RKO (cell line): ENCODE results near the gene PABPN1.
"Not testable (repeated sequence)": the region's sequence is repeated elsewhere in the genome, so short reads cannot be mapped to it uniquely, and the experiment has no call there.

ENCODE experiments used
- DNase-seq: peaks from one replicate; pipeline ENCODE4 v3.0.0-alpha.2; 2016; ENCODE audit warnings: low spot score

Gene PABPN1

DNA sequence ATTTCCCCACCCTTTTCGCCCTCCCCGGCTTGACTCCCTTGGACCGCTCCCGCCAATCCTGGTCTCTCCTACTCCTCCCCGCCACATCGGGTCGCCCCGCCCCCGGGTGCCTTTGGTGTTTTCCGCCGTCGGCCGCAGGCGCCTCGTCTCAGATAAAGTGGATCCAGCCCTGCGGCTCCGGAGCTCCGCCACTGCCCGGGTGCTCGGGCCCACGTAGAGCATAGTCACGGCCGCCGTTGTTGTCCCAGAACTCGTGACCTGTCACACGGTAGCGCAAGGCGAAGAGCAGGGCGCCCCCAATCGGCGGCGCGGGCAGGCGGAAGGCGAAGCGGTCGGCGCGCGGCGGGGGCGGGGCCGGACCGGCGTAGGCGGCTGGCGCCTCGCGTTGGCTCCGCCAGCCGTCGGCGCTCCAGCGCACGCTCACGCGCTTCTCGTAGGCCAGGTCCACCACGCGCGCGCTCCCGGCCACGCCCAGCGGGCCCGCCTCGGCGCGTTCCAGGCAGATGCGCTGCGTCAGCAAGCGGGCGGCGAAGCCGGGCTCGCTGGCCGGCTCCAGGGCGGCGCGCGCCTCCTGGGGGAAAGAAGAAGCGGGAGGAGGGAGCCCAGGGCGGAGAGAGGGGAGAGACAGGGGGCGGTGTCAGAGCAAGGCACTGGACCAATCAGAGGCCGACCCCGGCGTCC is 19.8 kb upstream of the PABPN1 start:
- peak; percentile 97 for DNase-seq

DNA sequence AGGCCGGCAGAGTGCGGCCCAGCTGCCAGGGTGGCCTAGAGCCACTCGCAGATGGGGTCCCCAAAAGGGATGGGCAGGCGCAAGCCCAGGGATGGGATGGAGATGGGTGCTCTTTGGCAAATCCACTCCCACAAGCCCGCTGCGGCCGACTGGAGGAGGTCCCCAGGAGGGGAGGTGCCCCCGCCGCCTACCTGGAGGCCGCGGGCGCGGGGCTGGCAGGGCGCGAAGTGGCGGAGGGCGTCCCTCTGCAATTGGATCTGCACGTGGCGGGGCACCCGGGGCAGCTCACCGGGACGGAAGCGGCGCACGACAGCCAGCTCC is 19.3 kb upstream of the PABPN1 start:
- no peak for DNase-seq

DNA sequence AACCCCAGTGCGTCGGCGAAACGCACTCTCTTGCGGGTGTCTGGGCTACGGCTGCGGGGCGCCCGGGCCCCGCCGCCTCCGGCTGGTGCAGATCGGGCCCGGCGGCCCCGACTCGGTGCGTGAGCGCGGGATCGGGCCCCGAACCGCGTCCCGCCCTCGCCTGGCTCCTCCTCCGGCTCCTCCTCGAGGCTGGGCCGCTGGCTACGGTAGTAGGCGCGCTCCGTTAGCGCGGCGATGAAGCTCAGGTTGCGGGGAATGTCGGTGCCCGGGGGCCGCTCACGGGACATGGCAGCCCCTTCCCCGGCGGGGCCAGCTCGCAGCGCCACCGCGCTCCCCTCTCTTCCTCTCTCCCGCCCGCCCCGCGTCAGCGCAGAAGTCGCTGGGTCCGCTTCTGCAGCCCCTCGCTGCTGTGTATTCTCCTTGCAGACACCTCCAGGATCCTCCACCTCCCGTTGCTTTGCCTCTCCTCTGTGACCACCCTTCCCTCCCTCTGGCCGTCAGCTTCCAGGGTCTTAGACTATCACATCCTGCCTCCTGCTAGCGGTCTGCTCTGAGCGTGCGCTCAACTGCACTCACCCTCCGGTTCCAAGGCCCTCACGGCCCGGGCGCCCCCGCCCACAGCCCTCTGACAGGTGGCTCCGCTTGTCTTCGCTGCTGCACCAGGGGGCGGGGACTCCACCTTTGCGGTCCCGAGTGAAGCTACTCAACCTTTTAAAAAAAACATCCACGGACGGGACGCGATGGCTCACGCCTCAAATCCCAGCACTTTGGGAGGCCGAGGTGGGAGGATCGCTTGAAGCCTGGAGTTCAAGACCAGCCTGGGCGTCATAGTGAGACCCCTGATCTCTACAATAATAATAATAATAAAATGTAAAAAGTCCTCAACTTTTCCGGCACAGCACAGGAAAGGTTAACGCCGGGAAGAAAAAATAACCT is 18.7 kb upstream of the PABPN1 start, which contains the start of gene PPP1R3E:
TSS of gene PPP1R3E (minus strand) at position 570 of the 936 bp plus-strand sequence. CDS start at position 287, 283 bp downstream.
- DNase-seq, result peak; percentile 71

DNA sequence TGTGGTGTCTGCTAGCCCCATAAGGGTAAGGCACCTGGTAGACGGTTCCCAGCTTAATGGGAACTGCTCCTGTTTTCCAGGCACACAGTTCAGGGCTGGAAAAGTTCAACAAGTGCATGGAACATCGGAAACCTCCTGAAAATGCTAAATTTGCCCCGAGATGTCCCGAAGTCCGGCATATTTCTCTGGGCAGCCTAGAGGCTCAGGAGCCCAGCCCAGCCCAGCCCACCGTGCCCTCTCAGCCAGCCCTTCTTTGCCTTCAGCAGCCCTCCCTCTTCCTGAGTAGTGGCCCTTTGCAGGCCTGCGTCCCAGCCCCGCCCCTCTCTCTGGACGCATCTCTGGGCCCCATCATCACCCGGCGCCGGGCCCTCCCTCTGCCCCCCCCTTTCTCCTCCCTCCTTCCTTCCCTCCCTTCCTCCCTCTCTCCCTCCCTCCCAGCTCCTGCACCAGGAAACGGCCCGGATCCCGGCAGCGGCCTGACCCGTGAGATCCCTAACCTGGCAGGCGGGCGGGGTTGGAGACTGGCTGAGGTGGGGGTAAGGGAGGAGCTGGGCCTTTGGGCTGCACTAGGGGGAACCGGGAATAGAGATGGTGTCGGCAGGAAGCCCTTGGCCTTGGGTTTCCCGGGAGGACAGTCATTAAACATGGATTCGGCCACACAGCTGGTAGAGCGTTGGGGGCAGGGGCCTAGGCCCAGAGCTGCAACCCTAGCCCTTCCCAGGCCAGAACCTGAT is 14.7 kb upstream of the PABPN1 start, which contains the start of gene BCL2L2:
TSS of gene BCL2L2 (plus strand) at position 422 of the 734 bp plus-strand sequence. CDS start 935 bp downstream, outside the sequence.
- peak; percentile 89 for DNase-seq

DNA sequence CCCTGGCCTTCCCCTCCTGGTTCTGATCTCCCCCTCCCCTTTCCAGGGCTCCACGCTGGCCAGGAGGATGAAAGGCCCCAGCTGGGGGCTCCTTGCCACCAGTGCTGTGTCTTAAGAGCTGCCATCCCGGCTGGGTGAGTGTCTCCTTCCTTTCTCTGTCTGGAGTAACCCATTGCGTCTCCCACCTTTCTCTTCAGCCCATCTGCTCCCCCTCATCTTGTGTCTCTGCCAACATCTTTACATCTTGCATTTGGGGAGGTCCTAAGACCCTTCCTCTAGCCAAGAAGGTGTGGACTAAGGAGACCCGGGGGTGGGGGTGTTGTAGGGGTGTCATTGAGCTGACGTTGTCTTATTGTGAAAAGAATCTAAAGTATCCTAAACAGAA is 14.1 kb upstream of the PABPN1 start:
- no peak for DNase-seq

DNA sequence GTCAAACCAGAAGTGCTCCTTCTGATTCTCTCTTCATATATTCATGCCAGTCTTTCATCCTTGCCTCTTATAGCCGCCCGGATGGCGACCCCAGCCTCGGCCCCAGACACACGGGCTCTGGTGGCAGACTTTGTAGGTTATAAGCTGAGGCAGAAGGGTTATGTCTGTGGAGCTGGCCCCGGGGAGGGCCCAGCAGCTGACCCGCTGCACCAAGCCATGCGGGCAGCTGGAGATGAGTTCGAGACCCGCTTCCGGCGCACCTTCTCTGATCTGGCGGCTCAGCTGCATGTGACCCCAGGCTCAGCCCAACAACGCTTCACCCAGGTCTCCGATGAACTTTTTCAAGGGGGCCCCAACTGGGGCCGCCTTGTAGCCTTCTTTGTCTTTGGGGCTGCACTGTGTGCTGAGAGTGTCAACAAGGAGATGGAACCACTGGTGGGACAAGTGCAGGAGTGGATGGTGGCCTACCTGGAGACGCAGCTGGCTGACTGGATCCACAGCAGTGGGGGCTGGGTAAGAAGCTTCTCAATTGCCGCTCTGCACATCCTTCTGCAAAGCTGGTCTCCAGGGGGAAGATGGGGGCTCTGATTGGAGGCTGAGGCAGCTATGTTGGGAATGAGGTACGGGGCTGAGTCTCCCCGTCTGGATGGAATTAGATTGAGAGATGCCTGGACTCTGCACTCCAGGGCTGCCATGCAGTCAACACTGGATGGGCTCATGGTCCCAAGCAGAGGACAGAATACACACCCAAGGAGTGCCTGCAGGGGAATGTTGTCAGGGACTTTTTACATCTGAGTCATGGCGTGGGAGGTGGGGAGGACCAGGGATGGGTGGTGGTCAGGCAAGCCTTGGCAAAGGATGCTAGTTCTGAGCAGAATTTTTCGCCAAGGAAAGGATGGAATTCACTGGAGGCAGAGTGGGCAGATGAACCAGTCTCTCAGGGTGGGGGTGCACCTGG is 13.3 kb upstream of the PABPN1 start:
- DNase-seq, result no peak

DNA sequence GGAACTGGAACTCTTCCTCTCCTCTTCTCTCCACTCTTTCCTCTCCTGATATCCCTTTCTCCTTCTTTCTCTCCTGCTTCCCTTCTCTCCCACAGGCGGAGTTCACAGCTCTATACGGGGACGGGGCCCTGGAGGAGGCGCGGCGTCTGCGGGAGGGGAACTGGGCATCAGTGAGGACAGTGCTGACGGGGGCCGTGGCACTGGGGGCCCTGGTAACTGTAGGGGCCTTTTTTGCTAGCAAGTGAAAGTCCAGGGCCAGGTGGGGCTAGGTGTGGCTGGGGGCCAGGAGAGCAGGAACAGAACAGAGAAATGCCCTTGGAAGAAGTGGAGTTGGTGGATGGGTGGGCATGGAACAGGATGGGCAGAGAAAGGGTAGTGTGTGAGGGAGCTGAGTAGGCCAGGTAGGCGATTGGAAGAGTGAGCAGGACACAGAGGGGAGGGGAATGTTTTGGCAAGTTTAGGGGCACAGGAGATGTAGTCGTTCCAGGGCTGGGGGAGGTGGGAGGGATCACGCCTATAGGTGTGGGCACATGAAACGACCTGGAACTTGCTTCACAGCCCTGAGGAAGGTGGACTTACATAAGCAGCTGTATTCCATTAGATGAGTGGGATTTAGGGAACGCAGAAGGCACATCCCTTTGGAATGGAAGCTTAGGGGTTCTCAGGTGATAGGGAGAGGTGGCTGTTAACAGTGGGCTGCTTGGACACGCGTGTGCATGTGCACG is 12.4 kb upstream of the PABPN1 start:
- DNase-seq, result no peak

DNA sequence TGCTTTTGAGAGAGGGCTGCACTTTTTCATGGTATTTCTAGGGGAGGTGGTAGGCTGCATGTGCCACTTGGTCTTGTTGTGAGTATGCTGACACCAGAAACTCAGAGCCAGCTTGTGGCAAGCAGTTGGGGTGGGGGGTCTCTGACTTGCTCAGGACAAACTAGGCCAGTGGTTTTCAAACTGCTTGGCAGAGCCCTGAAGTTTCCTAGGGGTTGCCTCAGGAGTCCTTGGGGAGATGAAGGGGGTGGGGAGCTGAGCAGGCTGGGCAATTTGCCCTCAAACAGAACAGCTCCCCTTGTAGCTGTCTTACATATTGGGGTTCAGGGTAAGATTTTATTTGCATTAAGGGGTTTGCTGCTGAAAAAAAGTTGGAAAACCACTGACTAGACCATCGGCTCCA is 10.7 kb upstream of the PABPN1 start:
- DNase-seq, result no peak

DNA sequence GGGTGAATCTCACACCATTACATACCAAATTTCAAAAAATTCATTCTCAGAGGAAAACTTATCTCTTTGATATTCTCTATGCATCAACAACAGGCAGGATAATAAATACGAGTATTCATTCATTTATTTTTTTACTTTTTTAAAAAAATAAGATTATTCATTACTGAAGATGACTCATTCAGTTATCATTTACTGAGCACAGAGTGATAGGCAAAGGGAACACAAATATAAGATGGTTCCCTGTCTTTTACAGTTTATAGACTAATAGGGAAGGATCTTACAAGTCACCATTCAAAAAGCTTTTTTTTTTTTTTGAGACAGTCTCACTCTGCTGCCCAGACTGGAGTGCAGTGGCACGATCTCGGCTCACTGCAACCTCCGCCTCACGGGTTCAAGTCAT is 5.0 kb upstream of the PABPN1 start:
- no peak for DNase-seq

DNA sequence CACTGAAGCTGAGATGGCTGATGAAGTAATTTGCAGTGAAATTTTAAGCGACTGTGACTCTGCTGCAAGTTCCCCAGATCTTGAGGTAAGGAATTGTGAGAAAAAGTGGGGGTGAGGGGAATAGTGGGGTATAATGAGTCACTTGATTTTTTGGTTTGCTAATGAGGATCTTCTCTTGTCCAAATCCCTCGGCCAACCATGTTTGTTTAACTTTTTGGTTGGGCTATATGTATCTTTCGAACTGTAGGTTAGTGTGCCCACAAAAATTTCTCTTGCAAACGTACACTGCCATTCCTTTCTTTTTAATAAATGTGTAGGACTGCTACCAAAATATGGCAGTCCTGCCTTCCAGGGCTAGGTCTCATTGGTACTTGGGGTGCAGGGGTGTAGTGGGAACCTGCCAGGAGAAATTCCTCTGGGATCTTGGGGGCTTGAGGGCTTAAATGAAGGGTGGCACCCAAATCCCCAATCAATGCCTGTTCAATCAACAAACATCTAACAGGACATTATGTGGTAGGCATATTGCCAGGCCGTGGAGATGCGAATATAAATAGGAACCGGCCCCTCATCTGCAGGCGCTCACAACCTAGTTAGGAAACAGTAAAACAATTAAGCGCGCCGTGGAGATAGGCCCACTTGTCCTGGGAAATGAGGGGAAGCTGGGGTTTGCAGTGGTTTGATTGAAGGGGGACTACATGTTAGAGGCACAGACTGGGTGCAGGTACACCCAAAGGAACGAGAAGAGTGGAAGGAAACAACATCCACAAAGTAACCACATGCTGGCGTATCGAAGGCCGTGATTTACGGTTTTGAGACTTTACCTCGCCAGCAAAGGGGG is 1.3 kb upstream of the PABPN1 start:
- DNase-seq, result no peak

DNA sequence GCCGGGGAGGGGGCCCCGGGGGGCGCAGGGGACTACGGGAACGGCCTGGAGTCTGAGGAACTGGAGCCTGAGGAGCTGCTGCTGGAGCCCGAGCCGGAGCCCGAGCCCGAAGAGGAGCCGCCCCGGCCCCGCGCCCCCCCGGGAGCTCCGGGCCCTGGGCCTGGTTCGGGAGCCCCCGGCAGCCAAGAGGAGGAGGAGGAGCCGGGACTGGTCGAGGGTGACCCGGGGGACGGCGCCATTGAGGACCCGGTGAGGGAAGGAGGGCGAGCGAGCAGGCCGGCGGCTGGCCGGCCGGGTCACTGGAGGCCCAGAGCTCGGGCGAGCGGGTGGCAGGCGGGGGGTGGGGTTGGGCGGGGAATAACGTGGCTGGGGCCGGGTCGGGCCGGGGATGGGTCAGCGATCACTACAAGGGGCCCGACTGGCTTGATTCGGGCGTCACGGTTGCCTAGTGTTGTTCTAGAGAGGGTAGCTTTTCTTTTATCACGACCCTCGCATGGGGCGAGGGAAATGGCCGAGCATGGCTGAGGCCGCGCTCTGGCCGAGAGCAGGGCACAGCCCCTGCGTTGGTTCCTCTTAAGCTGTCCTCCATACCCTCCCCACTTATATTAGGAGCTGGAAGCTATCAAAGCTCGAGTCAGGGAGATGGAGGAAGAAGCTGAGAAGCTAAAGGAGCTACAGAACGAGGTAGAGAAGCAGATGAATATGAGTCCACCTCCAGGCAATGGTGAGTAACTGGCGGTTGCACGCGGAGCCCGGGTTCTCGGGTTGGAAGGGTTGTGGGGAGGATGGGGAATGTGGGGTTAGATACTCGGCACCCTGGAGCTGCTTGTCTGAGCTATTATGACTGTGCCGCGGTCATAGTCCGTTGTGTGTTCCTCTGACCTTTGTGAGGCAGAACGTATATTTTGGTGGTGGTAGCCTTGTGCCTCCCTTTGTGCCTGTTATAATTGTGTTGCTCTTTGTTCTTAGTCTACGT is 603 bp downstream of the PABPN1 start:
- peak; percentile 79 for DNase-seq

DNA sequence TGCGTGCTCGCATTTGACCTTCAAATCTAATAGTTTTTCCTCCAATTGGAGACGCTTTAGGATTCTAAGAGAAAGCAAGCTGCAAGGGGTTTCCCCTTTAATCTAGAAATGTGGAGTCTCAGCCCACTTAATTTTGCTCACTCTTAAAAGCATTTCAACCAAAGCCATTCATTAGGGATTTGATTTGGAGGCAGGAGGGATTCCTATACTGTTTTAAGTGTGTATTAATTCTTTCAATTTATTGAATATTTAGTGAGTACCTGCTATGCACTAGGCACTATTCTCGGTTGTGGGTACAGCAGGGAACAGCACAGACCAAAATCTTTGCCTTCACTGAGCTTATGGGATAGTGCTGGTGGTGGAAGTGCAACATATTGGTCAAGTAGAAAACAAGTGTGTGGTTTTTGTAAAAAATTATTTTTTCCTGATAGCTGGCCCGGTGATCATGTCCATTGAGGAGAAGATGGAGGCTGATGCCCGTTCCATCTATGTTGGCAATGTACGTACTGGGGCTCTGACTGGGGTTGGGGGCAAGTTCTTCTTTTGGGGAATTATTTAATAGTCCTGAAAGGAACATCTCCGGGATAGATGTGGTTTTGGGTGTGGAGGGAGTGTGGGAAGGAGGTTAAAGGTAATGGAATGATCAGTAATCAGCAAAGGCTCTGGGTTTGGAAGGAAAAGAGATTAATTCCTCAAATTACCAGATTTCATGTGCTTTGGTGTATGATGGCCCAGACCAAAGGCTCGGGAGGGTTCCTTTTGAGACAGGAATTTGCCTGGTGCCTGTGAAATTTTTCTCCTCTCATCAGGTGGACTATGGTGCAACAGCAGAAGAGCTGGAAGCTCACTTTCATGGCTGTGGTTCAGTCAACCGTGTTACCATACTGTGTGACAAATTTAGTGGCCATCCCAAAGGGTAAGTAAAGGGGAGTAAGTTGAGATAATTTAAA is 1.6 kb downstream of the PABPN1 start:
- no peak for DNase-seq

DNA sequence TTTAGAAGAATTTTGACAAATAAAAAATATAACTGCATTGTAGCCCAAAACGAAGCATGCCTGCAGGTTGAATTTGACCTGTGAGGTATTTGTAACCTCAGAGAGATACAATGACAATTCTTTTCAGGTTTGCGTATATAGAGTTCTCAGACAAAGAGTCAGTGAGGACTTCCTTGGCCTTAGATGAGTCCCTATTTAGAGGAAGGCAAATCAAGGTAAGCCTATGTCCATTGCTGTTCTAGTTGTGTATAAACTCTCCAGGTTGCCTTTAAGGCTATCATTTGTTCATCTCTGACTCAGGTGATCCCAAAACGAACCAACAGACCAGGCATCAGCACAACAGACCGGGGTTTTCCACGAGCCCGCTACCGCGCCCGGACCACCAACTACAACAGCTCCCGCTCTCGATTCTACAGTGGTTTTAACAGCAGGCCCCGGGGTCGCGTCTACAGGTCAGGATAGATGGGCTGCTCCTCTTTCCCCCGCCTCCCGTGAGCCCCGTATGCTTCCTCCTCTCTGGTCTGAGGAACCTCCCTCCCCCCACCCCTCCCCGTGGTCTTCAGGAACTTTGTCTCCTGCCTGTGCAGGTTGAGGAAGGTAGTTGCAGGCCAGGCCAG is 2.7 kb downstream of the PABPN1 start:
- DNase-seq, result no peak

DNA sequence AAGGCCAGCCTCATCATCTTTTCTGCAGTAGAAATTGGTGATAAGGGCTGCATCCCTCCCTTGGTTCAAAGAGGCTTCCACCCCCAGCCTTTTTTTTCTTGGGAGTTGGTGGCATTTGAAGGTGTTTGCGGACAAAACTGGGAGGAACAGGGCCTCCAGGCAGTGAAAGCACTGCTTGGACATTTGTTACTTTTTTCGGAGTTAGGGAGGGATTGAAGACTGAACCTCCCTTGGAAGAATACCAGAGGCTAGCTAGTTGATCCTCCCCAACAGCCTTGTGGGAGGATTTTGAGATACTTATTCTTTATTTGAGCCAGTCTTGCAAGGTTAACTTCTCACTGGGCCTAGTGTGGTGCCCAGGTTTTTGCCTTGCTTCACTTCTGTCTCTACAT is 3.2 kb downstream of the PABPN1 start:
- DNase-seq, result no peak

DNA sequence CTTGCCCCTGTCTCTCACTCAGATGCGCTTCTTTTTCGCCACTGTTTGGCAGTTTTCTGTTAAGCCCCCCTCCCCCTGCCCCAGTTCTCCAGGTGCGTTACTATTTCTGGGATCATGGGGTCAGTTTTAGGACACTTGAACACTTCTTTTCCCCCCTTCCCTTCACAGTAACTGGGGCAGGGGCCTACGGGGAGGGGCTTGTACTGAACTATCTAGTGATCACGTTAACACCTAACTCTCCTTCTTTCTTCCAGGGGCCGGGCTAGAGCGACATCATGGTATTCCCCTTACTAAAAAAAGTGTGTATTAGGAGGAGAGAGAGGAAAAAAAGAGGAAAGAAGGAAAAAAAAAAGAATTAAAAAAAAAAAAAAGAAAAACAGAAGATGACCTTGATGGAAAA is 3.7 kb downstream of the PABPN1 start:
- DNase-seq, result no peak

DNA sequence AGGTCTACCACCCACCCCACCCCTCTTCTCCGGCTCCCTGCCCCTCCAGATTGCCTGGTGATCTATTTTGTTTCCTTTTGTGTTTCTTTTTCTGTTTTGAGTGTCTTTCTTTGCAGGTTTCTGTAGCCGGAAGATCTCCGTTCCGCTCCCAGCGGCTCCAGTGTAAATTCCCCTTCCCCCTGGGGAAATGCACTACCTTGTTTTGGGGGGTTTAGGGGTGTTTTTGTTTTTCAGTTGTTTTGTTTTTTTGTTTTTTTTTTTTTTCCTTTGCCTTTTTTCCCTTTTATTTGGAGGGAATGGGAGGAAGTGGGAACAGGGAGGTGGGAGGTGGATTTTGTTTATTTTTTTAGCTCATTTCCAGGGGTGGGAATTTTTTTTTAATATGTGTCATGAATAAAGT is 4.5 kb downstream of the PABPN1 start:
- DNase-seq, result not testable (repeated sequence)
